Mesenchymal stem cell (in vitro differentiated cells and primary cell): Measurements from ENCODE around the gene MRPS34.

Source experiments
- DNase-seq: peaks from one replicate; pipeline ENCODE4 v3.0.0-alpha.2; 2013
- H2AFZ ChIP-seq: one replicate; pipeline ENCODE4 v1.6.1; 2013; ENCODE audit warnings: low read depth, mild to moderate bottlenecking, control low read depth, inconsistent platforms, low read length, moderate library complexity
- H2AK5ac ChIP-seq: 2 replicates; pipeline ENCODE4 v1.6.1; 2013; ENCODE audit warnings: low read length, moderate library complexity, mild to moderate bottlenecking, inconsistent platforms; ENCODE audit not compliant: severe bottlenecking
- H2BK120ac ChIP-seq: one replicate; pipeline ENCODE4 v1.6.1; 2013; ENCODE audit warnings: low read depth, mild to moderate bottlenecking, inconsistent platforms, low read length, moderate library complexity
- H2BK12ac ChIP-seq, 2 experiments: one replicate each; pipeline ENCODE4 v1.6.1; 2013; ENCODE audit warnings: inconsistent platforms in 2 of 2, low read length in 2 of 2, mild to moderate bottlenecking in 2 of 2, moderate library complexity in 2 of 2, control low read depth in 1 of 2
- H2BK15ac ChIP-seq: one replicate; pipeline ENCODE4 v1.6.1; 2013; ENCODE audit warnings: mild to moderate bottlenecking, low read depth, inconsistent platforms; ENCODE audit not compliant: poor library complexity, severe bottlenecking
- H2BK5ac ChIP-seq: 2 replicates; pipeline ENCODE4 v1.6.1; 2013; ENCODE audit warnings: low read depth, mild to moderate bottlenecking, low read length, control low read depth, inconsistent platforms; ENCODE audit not compliant: poor library complexity, severe bottlenecking
- H3K14ac ChIP-seq, 2 experiments: one replicate each; pipeline ENCODE4 v1.6.1; 2013; ENCODE audit warnings: inconsistent platforms in 2 of 2, low read length in 2 of 2, control low read depth in 1 of 2, mild to moderate bottlenecking in 1 of 2, moderate library complexity in 1 of 2
- H3K18ac ChIP-seq, 2 experiments: one replicate each; pipeline ENCODE4 v1.6.1; 2013; ENCODE audit warnings: inconsistent platforms in 2 of 2, low read length in 2 of 2, control low read depth in 1 of 2, low read depth in 1 of 2, mild to moderate bottlenecking in 1 of 2
- H3K23ac ChIP-seq, 2 experiments: one replicate each; pipeline ENCODE4 v1.6.1; 2013; ENCODE audit warnings: inconsistent platforms in 2 of 2, low read length in 2 of 2, mild to moderate bottlenecking in 2 of 2, moderate library complexity in 2 of 2, control low read depth in 1 of 2
- H3K27ac ChIP-seq: 2 replicates; pipeline ENCODE4 v1.5.1; 2013; ENCODE audit warnings: mild to moderate bottlenecking, moderate library complexity, low read length, control low read depth, inconsistent platforms; ENCODE audit not compliant: poor library complexity, severe bottlenecking
- H3K27me3 ChIP-seq, 2 experiments: 2 replicates each; pipeline versions ENCODE4 v1.6.1 to v1.7.0; 2013; ENCODE audit warnings: low read length in 2 of 2, mild to moderate bottlenecking in 2 of 2, moderate library complexity in 2 of 2, control low read depth in 1 of 2, inconsistent platforms in 1 of 2; ENCODE audit not compliant: control insufficient read depth in 1 of 2, insufficient read depth in 1 of 2
- H3K36me3 ChIP-seq, 2 experiments: 2 replicates each; pipeline versions ENCODE4 v1.6.1 to v1.7.0; 2013; ENCODE audit warnings: low read length in 2 of 2, control low read depth in 1 of 2, inconsistent platforms in 1 of 2, low read depth in 1 of 2, mild to moderate bottlenecking in 1 of 2; ENCODE audit not compliant: insufficient read depth in 2 of 2, control insufficient read depth in 1 of 2
- H3K4ac ChIP-seq, 2 experiments: one replicate each; pipeline ENCODE4 v1.6.1; 2013; ENCODE audit warnings: inconsistent platforms in 2 of 2, low read length in 2 of 2, mild to moderate bottlenecking in 2 of 2, moderate library complexity in 2 of 2, control low read depth in 1 of 2, low read depth in 1 of 2
- H3K4me1 ChIP-seq: 2 replicates; pipeline ENCODE4 v1.6.1; 2013; ENCODE audit warnings: low read depth, low read length, control low read depth; ENCODE audit not compliant: control insufficient read depth, insufficient read depth
- H3K4me2 ChIP-seq: 2 replicates; pipeline ENCODE4 v1.6.1; 2013; ENCODE audit warnings: low read length, mild to moderate bottlenecking, inconsistent platforms; ENCODE audit not compliant: poor library complexity, severe bottlenecking
- H3K4me3 ChIP-seq, 2 experiments: 2 replicates each; pipeline versions ENCODE4 v1.5.1 to v1.7.0; 2013; ENCODE audit warnings: low read length in 2 of 2, mild to moderate bottlenecking in 2 of 2, control low read depth in 1 of 2, low read depth in 1 of 2; ENCODE audit not compliant: insufficient read depth in 1 of 2
- H3K79me1 ChIP-seq: replicated peaks from 2 replicates; pipeline ENCODE4 v1.6.1; 2013; ENCODE audit warnings: mild to moderate bottlenecking, control low read depth, low read length, inconsistent platforms; ENCODE audit not compliant: poor library complexity, severe bottlenecking
- H3K9ac ChIP-seq: 2 replicates; pipeline ENCODE4 v1.7.0; 2013; ENCODE audit warnings: mild to moderate bottlenecking, low read length, moderate library complexity
- H3K9me3 ChIP-seq: 2 replicates; pipeline ENCODE4 v1.7.0; 2013; ENCODE audit warnings: mild to moderate bottlenecking, low read length; ENCODE audit not compliant: control insufficient read depth
- H4K8ac ChIP-seq: one replicate; pipeline ENCODE4 v1.6.1; 2013; ENCODE audit warnings: inconsistent platforms, mild to moderate bottlenecking, low read length, moderate library complexity
- H4K91ac ChIP-seq: one replicate; pipeline ENCODE4 v1.6.1; 2013; ENCODE audit warnings: mild to moderate bottlenecking, low read length, inconsistent platforms
- WGBS: methylation state at CpG from one replicate; pipeline ENCODE4 v1.1.7; 2013; ENCODE audit warnings: mixed read lengths; 5-methylcytosine and 5-hydroxymethylcytosine counted together

MRPS34 gene

DNA sequence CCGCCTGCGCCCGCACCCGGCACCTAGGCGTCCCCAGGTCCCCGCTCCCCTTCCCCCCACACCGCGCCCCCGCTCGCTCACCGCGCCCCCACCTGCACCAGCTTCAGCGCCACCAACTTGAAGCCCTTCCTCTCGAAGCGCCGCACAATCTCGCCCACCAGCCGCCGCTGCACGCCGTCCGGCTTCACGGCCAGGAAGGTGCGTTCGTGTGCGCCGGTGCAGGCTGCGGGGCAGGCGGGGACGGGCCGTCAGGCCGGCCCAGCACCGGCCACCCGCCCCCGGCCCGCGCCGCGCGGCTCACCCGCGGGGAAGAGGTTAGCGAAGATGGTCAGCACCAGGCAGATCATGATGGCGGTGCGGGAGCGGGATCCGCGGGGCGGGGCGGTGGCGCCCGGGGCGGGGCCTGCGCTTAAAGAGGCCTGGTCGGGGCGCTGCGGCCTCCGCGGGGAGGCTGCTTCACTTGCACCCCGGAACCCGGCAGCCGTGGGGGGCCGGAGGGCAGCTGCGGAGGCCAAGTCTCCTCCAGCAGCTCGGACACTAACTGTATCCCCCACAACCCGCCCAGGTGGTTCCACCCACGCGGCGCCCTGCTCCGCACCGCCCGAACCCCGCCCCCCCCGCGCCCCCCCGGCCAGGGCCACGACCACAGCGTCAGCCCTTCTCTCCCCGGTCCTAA is 1.6 kb downstream of the MRPS34 start, which contains the start of gene NME3:
Gene NME3, minus strand, starts transcription at position 356 of the 676 bp plus-strand sequence. Its CDS starts 9 bp downstream, at position 347.
- WGBS, result 2% methylated on average over 47 of the region's 79 CpGs

DNA sequence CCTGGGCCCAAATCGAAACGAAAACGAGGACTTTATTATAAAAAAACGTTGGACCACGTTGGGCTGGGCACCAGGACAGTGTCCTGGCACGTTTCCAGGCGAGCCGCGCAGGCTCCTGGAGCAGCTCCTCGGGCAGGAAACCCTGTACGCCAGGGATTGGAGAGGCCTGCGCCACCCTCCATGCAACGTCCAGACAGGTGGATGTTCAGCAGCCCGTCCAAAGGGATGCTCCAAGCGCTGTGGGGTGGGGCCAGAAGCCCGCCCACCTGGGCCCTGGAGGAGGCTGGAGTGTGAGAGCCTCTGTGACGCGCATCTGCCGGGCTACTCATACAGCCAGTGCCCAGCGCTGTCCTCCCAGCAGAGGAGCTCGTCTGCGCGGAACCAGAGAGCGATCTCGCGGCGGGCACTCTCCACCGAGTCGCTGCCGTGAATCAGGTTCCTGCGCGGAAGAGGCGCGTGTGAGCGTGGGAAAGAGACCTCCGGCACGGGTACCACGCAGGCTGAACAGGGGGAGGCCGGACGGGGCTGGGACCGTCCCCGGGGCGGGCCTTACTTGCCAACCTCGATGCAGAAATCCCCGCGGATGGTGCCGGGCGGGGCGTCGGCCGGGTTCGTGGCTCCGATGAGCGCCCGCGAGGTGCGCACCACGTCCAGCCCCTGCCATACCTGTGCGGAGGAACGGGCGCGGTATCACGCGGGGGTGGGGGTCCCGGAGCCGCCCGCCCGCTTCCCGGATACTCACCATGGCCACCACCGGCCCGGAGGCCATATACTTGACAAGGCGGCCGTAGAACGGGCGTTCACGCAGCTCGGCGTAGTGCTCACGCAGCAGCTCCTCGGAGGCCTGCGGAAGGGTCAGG is 2.4 kb downstream of the MRPS34 start:
- H2BK120ac ChIP-seq, result peak overlapping the region; percentile 11
- peaks cover 41% of the 10 kb centered on the region for H3K4me1 ChIP-seq
- peak overlapping the region; percentile 76 for H3K9ac ChIP-seq
- H2BK15ac ChIP-seq, result peak overlapping the region; percentile 48
- H3K4ac ChIP-seq, result peak overlapping the region; percentile 9 to 62
- H2AFZ ChIP-seq, result peak overlapping the region; percentile 3
- peak overlapping the region in 1 of 2 experiments; percentile 26 for H3K14ac ChIP-seq
- peaks cover 37 to 63% of the 10 kb centered on the region in 2 experiments for H3K36me3 ChIP-seq
- H3K18ac ChIP-seq, result peak overlapping the region; percentile 30 to 61
- H3K27me3 ChIP-seq, result no peaks in the 10 kb centered on the region
- peak overlapping the region in 1 of 2 experiments; percentile 4 for H2BK12ac ChIP-seq
- H3K23ac ChIP-seq, result no peak overlapping the region
- no peak overlapping the region for H3K27ac ChIP-seq
- no peaks in the 10 kb centered on the region for H3K9me3 ChIP-seq
- H4K8ac ChIP-seq, result peak overlapping the region; percentile 47
- H3K4me3 ChIP-seq, result peak overlapping the region; percentile 87 to 92
- WGBS, result 32% methylated on average over 59 of the region's 81 CpGs
- no peak overlapping the region for H4K91ac ChIP-seq
- H3K79me1 ChIP-seq, result peaks cover 17% of the 10 kb centered on the region
- peak overlapping the region; percentile 77 for H3K4me2 ChIP-seq
- DNase-seq, result peak; percentile 64
- H2AK5ac ChIP-seq, result no peak overlapping the region
- H2BK5ac ChIP-seq, result no peak overlapping the region

More for the DNA sequence above, 1.6 kb downstream of the MRPS34 start, which contains the start of gene NME3:
- peak; percentile 75 for DNase-seq
- peak within 1 kb of the TSS; percentile 87 for H3K9ac ChIP-seq
- peak within 1 kb of the TSS; percentile 11 for H2BK120ac ChIP-seq
- H3K18ac ChIP-seq, result peak within 1 kb of the TSS; percentile 30 to 89
- H3K14ac ChIP-seq, result peak within 1 kb of the TSS in 1 of 2 experiments; percentile 92
- peak within 1 kb of the TSS; percentile 67 to 87 for H3K4ac ChIP-seq
- H3K36me3 ChIP-seq, result peaks cover 37 to 63% of the 10 kb centered on the region in 2 experiments
- no peaks in the 10 kb centered on the region for H3K9me3 ChIP-seq
- H3K4me2 ChIP-seq, result peak within 1 kb of the TSS; percentile 77
- peak within 1 kb of the TSS; percentile 64 for H3K27ac ChIP-seq
- H3K4me1 ChIP-seq, result peaks cover 45% of the 10 kb centered on the region
- peak within 1 kb of the TSS; percentile 46 for H4K91ac ChIP-seq
- peak within 1 kb of the TSS in 1 of 2 experiments; percentile 70 for H3K23ac ChIP-seq
- H3K4me3 ChIP-seq, result peak within 1 kb of the TSS; percentile 87 to 92
- H2BK12ac ChIP-seq, result peak within 1 kb of the TSS in 1 of 2 experiments; percentile 49
- H4K8ac ChIP-seq, result peak within 1 kb of the TSS; percentile 47
- no peaks in the 10 kb centered on the region for H3K27me3 ChIP-seq
- no peak within 1 kb of the TSS for H2AK5ac ChIP-seq
- peak within 1 kb of the TSS; percentile 62 for H2AFZ ChIP-seq
- peaks cover 24% of the 10 kb centered on the region for H3K79me1 ChIP-seq
- H2BK5ac ChIP-seq, result no peak within 1 kb of the TSS
- peak within 1 kb of the TSS; percentile 64 for H2BK15ac ChIP-seq

DNA sequence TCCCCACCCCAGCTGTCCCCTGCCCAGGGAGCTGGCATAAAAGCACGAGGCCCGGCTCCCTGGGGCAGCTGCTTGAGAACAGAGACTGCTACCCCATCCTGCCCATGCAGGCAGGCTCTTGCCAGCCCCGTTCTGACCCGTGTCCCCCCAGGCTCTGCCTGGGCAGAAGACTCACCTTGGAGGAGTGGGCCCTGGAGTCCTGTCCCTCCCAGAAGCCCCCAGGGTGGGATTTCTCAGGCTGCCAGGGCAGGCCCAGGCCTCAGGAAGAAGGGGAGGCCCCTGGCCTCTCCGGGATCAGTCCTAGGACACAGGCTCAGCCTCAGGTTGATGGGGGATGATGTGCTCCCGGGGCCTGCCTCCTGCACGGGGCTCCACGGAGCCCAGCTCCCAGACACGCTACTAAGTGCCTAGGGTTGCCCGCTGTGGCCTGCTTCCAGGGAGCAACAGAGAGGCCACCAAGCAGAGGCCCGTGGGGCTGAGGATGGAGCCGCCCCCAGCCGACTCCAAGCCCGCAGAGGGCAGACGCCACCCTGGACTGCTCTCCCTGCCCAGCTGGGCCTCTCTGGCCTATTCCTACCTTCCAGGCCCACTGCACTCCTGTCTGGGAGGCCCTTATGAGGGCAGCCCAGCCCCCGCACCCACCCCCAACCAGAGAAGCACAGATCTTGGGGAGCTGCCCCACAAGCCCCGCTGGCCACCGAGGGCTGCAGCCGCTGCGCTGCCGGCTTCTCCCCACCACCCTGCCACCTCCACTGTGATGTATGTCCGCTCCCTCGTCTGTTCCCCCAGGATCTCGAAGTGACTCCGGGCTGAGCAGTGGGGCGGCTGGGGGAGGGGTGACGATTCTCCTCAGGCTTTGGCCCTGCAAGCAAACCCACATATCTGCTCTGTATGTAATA is 3.3 kb downstream of the MRPS34 start:
- Histone ChIP-seq H3K27me3 (no peaks in the 10 kb centered on the region), H2BK120ac (no peak overlapping the region), H4K8ac (no peak overlapping the region), H3K36me3 (peaks cover 40 to 63% of the 10 kb centered on the region in 2 experiments), H3K27ac (peak overlapping the region; percentile 6), H3K9me3 (no peaks in the 10 kb centered on the region), H4K91ac (no peak overlapping the region), H2BK12ac (no peak overlapping the region), H3K4ac (no peak overlapping the region), H3K14ac (no peak overlapping the region), H3K18ac (no peak overlapping the region), H2AFZ (no peak overlapping the region), H3K4me2 (no peak overlapping the region), H3K4me1 (peaks cover 33% of the 10 kb centered on the region), H3K23ac (no peak overlapping the region), H3K79me1 (peaks cover 13% of the 10 kb centered on the region), H2AK5ac (no peak overlapping the region), H2BK15ac (no peak overlapping the region), H3K9ac (peak overlapping the region; percentile 76), H2BK5ac (no peak overlapping the region), H3K4me3 (peak overlapping the region in 1 of 2 experiments; percentile 87)
- 89% methylated on average over 27 of the region's 27 CpGs for WGBS
- no peak for DNase-seq
